Nephron progenitor cell (in vitro differentiated cells): Measurements from ENCODE around the gene TLK1.

ENCODE experiments used
- DNase-seq: peaks from one replicate; pipeline ENCODE4 v3.0.0; 2021
- H3K27ac Mint-ChIP-seq: 2 replicates; pipeline ENCODE4 v1.8.0; 2021; ENCODE audit warnings: mild to moderate bottlenecking, moderate library complexity, mixed read lengths
- H3K27me3 Mint-ChIP-seq: 2 replicates; pipeline ENCODE4 v1.8.0; 2021; ENCODE audit warnings: mild to moderate bottlenecking, low read depth, mixed read lengths; ENCODE audit not compliant: poor library complexity
- H3K36me3 Mint-ChIP-seq: 2 replicates; pipeline ENCODE4 v1.8.0; 2021; ENCODE audit warnings: low read depth, mixed read lengths
- H3K4me1 Mint-ChIP-seq: 2 replicates; pipeline ENCODE4 v1.8.0; 2021; ENCODE audit warnings: mixed read lengths
- H3K4me3 Mint-ChIP-seq: 2 replicates; pipeline ENCODE4 v1.8.0; 2021; ENCODE audit warnings: mild to moderate bottlenecking, moderate library complexity, mixed read lengths
- H3K9me3 Mint-ChIP-seq: 2 replicates; pipeline ENCODE4 v1.8.0; 2021; ENCODE audit warnings: mild to moderate bottlenecking, moderate library complexity, mixed read lengths
- TF ChIP-seq, protein P1 (sequence below): fragments of 200-600 bp; sonication (generic); IDR thresholded peaks from 2 replicates; pipeline ENCODE4 v1.5.0; 2021; ENCODE audit warnings: antibody characterized with exemption

The TLK1 gene

DNA sequence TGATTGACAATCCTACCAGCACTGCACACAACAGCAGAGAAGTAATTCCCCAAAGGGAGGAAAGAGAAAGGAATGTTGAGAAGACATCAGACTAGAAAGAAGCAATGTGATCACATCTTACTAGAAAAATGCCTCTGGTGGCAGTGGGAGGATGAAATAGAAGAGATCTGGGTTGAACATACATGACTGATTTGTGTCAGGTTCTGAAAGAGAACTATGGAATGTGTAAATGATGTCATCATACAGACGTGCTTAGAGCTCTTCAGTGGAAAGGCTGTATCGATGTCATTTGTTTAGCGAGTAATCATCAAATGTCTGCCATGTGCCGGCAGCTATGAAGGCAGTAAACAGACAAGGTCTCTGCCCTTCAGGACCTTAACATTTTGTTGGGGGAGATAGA is 206.8 kb downstream of the TLK1 start:
- H3K27me3 Mint-ChIP-seq, result no peaks in the 10 kb centered on the region
- no peaks in the 10 kb centered on the region for H3K4me1 Mint-ChIP-seq
- H3K9me3 Mint-ChIP-seq, result no peaks in the 10 kb centered on the region
- no peak for DNase-seq
- TF ChIP-seq, protein P1, sequence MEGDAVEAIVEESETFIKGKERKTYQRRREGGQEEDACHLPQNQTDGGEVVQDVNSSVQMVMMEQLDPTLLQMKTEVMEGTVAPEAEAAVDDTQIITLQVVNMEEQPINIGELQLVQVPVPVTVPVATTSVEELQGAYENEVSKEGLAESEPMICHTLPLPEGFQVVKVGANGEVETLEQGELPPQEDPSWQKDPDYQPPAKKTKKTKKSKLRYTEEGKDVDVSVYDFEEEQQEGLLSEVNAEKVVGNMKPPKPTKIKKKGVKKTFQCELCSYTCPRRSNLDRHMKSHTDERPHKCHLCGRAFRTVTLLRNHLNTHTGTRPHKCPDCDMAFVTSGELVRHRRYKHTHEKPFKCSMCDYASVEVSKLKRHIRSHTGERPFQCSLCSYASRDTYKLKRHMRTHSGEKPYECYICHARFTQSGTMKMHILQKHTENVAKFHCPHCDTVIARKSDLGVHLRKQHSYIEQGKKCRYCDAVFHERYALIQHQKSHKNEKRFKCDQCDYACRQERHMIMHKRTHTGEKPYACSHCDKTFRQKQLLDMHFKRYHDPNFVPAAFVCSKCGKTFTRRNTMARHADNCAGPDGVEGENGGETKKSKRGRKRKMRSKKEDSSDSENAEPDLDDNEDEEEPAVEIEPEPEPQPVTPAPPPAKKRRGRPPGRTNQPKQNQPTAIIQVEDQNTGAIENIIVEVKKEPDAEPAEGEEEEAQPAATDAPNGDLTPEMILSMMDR, result no peak
- H3K27ac Mint-ChIP-seq, result no peak overlapping the region
- no peak overlapping the region for H3K4me3 Mint-ChIP-seq
- H3K36me3 Mint-ChIP-seq, result peaks cover 75% of the 10 kb centered on the region

- Mint-ChIP-seq H3K36me3 (peaks cover 54% of the 10 kb centered on the region), H3K4me1 (no peaks in the 10 kb centered on the region), H3K27ac (no peak overlapping the region), H3K9me3 (no peaks in the 10 kb centered on the region), H3K4me3 (no peak overlapping the region), H3K27me3 (no peaks in the 10 kb centered on the region)
- DNase-seq, result no peak
- TF ChIP-seq, protein P1, result no peak
Observed at GRCh38 chr2:170950221-170950761, 210.4 kb downstream of the TLK1 start.

DNA sequence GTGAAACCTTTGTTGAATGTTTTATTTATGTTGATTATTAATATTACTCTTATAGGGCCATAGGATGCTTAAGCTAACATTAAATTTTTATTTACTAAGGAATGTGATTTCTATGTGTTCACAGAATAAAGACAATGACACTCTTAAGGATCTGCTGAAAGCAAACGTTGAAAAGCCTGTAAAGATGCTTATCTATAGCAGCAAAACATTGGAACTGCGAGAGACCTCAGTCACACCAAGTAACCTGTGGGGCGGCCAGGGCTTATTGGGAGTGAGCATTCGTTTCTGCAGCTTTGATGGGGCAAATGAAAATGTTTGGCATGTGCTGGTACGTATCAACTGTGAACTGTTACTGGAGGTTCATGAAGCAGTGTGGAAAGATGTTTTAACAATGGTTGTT is 211.3 kb downstream of the TLK1 start:
- TF ChIP-seq, protein P1, result no peak
- Mint-ChIP-seq H3K27me3 (no peaks in the 10 kb centered on the region), H3K4me1 (no peaks in the 10 kb centered on the region), H3K4me3 (no peak overlapping the region), H3K36me3 (peaks cover 46% of the 10 kb centered on the region), H3K27ac (no peak overlapping the region), H3K9me3 (no peaks in the 10 kb centered on the region)
- no peak for DNase-seq

- H3K27me3 Mint-ChIP-seq, result no peaks in the 10 kb centered on the region
- DNase-seq, result no peak
- no peaks in the 10 kb centered on the region for H3K9me3 Mint-ChIP-seq
Observed at GRCh38 chr2:170944545-170944944, 216.1 kb downstream of the TLK1 start.

GRCh38 chr2:170943596-170943995 is 217.1 kb downstream of the TLK1 start:
- no peak overlapping the region for H3K4me3 Mint-ChIP-seq
- peaks cover 28% of the 10 kb centered on the region for H3K36me3 Mint-ChIP-seq
- H3K4me1 Mint-ChIP-seq, result peaks cover 4% of the 10 kb centered on the region
- no peaks in the 10 kb centered on the region for H3K27me3 Mint-ChIP-seq
- no peak overlapping the region for H3K27ac Mint-ChIP-seq
- no peak for DNase-seq
- no peaks in the 10 kb centered on the region for H3K9me3 Mint-ChIP-seq
- TF ChIP-seq, protein P1, result no peak

More at GRCh38 chr2:170944545-170944944, 216.1 kb downstream of the TLK1 start:
- no peak overlapping the region for H3K4me3 Mint-ChIP-seq
- TF ChIP-seq, protein P1, result no peak
- H3K4me1 Mint-ChIP-seq, result peaks cover 4% of the 10 kb centered on the region
- H3K27ac Mint-ChIP-seq, result no peak overlapping the region
- H3K36me3 Mint-ChIP-seq, result peaks cover 30% of the 10 kb centered on the region

GRCh38 chr2:170943041-170943440 is 217.7 kb downstream of the TLK1 start:
- peaks cover 4% of the 10 kb centered on the region for H3K4me1 Mint-ChIP-seq
- peaks cover 28% of the 10 kb centered on the region for H3K36me3 Mint-ChIP-seq
- no peaks in the 10 kb centered on the region for H3K27me3 Mint-ChIP-seq
- H3K4me3 Mint-ChIP-seq, result no peak overlapping the region
- H3K27ac Mint-ChIP-seq, result no peak overlapping the region
- H3K9me3 Mint-ChIP-seq, result no peaks in the 10 kb centered on the region
- TF ChIP-seq, protein P1, result no peak
- no peak for DNase-seq
